Left ventricle myocardium superior (tissue), 1 donor: ENCODE results near the gene RNF144A. TPM values are rescaled to one million over a fixed set of nuclear protein-coding genes. Genes with fewer than 3 reads are reported as not detected.

ENCODE experiments used
- ATAC-seq: fragments of 200-7000 bp; cut with Tn5 transposase; one replicate; pipeline ENCODE4 v1.9.1; 2020; ENCODE audit warnings: mild to moderate bottlenecking, moderate library complexity
- DNase-seq: peaks from one replicate; pipeline ENCODE4 v3.0.0-alpha.2; 2020
- intact Hi-C: fragments of 100-400 bp; cut with micrococcal nuclease; formaldehyde crosslinking; loops from one replicate; pipeline ENCODE4 v1.11.0; 2022
- total RNA-seq: library from RNA; stranded (reverse); fragmentation: NEBNext Ultra II Directional; extraction: Animal tissue kit (Norgen Biotek cat#: 25700); gene quantifications from one replicate; pipeline ENCODE4 v1.2.1, GENCODE V29; 2021
- donor health status: DM: no; HTN: yes; CAD: no; lungs with severe emphysema.

The RNF144A gene
- total RNA-seq, 1 donor from 2014 or later: 15.6 TPM

GRCh38 chr2:7013471-7014160 is 96.4 kb downstream of the RNF144A start:
- ATAC-seq (no peak), DNase-seq (no peak)
- intact Hi-C loops: no loop called here

- DNase-seq (no peak), ATAC-seq (no peak)
- intact Hi-C loops: no loop called here
Measured at GRCh38 chr2:7014174-7014640, 97.0 kb downstream of the RNF144A start.

- intact Hi-C loops: no loop called here
- DNase-seq (no peak), ATAC-seq (peak; percentile 68)
Measured at GRCh38 chr2:7015007-7015950, 98.1 kb downstream of the RNF144A start.

GRCh38 chr2:7016148-7016547 is 98.9 kb downstream of the RNF144A start:
- DNase-seq (no peak), ATAC-seq (no peak)
- intact Hi-C loops: no loop called here

- intact Hi-C loops: no loop called here
- ATAC-seq (no peak), DNase-seq (no peak)
Measured at GRCh38 chr2:7016601-7017211, 99.5 kb downstream of the RNF144A start.

GRCh38 chr2:7017671-7018281 is 100.6 kb downstream of the RNF144A start:
- ATAC-seq (no peak), DNase-seq (no peak)
- intact Hi-C loops: no loop called here

- intact Hi-C loops: no loop called here
- ATAC-seq (peak; percentile 6), DNase-seq (no peak)
Measured at GRCh38 chr2:7018282-7018701, 101.1 kb downstream of the RNF144A start.

GRCh38 chr2:7018767-7019166 is 101.6 kb downstream of the RNF144A start:
- DNase-seq: no peak
- peak; percentile 24 for ATAC-seq
- intact Hi-C loops: no loop called here

- DNase-seq (no peak), ATAC-seq (no peak)
- intact Hi-C loops: no loop called here
Measured at GRCh38 chr2:7019191-7019590, 102.0 kb downstream of the RNF144A start.

GRCh38 chr2:7020059-7020458 is 102.8 kb downstream of the RNF144A start:
- DNase-seq (no peak), ATAC-seq (no peak)
- intact Hi-C loops: no loop called here

- intact Hi-C loops: no loop called here
- no peak for DNase-seq
- ATAC-seq: no peak
Measured at GRCh38 chr2:7020468-7020867, 103.3 kb downstream of the RNF144A start.

GRCh38 chr2:7020939-7021470 is 103.8 kb downstream of the RNF144A start:
- DNase-seq (no peak), ATAC-seq (no peak)
- intact Hi-C loops: no loop called here

GRCh38 chr2:7022492-7023385 is 105.5 kb downstream of the RNF144A start:
- DNase-seq (no peak), ATAC-seq (peak; percentile 14)
- intact Hi-C loops: no loop called here

- ATAC-seq: peak; percentile 76
- no peak for DNase-seq
- intact Hi-C loops: no loop called here
Measured at GRCh38 chr2:7023542-7023941, 106.3 kb downstream of the RNF144A start.

GRCh38 chr2:7024261-7024660 is 107.0 kb downstream of the RNF144A start:
- intact Hi-C loops: no loop called here
- ATAC-seq (no peak), DNase-seq (no peak)

GRCh38 chr2:7025082-7025481 is 107.9 kb downstream of the RNF144A start:
- ATAC-seq: no peak
- intact Hi-C loops: no loop called here
- no peak for DNase-seq

GRCh38 chr2:7026742-7027141 is 109.5 kb downstream of the RNF144A start:
- intact Hi-C loops: no loop called here
- ATAC-seq: peak; percentile 50

GRCh38 chr2:7027411-7027810 is 110.2 kb downstream of the RNF144A start:
- ATAC-seq: no peak
- intact Hi-C loops: no loop called here
- DNase-seq: no peak

More at GRCh38 chr2:7026742-7027141, 109.5 kb downstream of the RNF144A start:
- no peak for DNase-seq
